Suppressor macrophage treated with lipopolysaccharide for 4 hours (primary cell): ENCODE measurements around the gene THPO.

Source experiments
- DNase-seq: peaks from one replicate; pipeline ENCODE4 v3.0.0-alpha.2; 2020

Gene THPO

DNA sequence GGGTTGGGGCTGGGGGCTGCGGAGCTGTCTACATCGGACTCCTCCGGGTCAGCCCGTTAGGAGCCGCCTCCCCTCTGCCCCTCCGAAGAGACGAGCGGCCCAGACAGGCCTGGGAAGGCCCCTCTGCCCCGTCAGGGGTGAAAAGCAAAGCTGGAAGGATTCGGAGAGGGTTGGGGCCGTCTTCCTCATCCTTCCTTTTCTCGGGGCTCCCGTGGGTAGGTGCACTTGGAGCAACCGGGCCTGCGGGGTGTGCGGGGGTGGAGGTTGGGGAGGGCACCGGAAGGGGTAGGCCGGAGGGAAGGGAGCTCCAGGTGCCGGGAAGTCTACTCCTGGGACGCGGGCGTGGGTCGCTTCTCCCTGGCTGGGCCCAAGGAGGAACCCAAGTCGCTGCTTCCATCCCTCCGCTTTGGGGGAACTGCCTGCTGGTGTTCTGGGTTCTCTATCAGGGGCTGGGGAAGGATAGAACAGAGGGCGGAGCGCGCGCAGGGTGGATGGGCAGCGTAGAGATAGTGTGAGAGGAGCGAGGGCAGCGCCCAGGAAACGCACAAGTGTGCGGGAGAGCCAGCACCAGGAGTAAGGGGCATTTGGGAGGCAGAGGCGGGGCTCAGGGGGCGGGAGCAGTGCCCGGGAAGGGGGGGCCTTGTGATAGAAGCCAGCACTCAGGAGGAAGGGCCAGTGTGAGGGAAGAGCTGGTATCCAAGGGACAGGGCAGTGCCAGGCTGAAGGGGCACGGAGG is 15.9 kb downstream of the THPO start:
- peak; percentile 29 for DNase-seq

DNA sequence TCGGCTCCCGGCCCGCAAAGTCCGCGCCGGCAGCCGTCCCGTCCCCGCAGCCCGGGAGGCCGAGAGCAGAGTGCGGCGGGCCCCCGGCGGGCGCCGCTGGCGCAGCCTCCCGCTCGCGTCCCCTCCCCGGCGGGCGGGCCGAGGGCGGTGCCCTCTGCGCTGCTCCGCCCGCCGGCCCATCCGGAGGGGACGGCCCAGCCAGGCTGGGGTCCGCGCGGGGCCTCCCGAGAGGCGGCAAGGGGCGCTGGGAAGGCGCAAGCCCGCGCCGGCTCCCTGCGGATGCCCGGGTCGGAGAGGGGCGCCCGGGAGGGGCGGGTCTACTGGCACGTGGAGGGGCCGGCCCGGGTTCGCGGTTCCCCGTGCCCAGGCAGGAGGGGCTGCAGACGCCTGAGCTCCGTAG is 16.5 kb downstream of the THPO start, which contains the start of the genes CLCN2 and POLR2H:
TSS of gene CLCN2 (minus strand) at position 74 of the 400 bp plus-strand sequence. CDS start 126 bp downstream, outside the sequence.
TSS of gene POLR2H (plus strand) at position 179 of the 400 bp plus-strand sequence. CDS start 1,783 bp downstream, outside the sequence.
- DNase-seq: peak; percentile 48

DNA sequence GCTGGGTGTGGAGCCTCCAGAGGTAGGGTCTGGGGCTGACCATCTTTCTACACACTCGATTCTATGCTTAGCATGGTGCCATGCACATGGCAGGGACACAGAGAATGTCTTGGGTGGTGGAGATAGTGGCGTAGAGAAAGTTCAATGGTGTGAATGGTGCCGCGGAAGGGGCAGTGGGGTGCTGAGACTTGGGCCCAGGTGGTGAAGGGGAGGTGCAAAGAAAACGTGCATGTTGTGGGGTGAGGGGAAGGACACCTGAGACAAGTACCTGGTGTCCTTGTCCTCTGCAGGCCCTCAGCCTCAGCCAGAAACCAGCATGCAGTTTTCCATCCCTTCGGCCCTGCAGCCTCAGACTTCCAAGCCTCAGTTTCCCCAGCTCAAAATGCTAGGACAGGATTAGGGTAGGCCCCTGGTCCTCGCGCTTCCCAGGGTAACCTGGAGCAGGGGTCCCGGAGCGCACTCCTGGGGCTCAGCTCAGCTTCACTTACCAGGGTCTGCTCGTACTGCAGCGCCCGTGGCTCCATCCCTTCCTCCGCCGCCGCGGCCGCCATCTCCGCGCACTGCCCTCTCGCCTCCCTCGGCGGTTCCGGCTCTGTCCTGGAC is 17.0 kb downstream of the THPO start:
- DNase-seq: no peak

DNA sequence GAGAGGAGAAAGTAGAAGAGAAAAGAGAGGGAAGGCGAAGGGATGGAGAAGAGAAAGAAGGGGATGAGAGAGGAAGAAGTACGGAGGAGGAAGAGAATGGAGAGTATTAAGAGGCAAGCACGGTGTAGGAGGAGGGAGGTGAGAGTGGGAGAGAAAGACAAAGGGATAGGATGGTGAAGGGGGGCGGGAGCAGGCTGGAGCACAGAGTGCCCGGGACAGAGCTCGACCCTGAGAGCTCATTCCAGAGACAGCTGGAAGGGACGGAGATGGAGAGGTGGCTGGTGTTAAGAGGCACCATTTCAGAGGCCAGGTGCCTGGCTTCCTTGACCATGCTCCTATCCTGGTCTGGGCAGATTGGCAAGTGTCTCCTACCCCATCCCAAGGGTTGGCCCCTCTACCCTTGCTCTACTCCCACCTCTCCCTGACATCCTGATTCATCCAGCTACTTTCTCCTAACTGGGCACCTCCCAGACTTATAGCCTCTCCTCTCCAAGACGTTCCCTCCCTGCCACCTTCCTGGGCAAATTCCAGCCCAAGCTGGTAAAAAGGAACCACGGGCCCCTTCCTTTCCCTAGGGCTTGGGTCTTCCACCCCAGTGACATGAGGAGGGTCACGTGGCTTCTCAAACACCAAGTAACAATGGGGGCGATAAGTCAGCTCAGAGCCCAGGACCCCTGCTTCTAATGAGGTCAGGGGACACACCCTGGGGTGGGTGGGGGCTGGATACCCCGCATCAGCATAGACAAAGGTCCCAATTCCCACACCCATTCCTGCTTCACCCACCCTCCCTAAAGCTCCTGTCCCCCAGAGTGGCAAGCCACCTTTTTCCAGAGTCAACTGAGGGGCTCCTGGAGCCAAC is 17.7 kb downstream of the THPO start:
- DNase-seq: no peak

DNA sequence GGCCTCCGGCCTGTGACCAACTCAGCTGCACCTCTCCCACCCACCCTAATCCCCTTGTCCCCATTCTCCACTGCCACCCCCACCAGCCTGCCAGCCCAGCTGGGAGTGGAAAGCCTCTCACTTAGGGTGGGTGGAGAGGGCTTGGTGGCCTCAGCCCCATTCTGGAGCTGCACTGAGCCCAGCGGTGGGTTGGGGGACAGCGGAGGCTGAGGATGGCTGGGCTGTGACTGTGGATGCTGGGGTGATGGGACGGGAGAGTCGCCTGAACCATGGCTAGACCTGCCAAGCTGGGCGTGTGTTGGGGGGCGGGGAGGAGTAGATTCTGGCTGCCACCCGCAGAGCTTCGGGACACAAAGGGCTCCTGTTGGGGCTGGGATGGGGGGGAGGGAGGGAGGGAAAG is 18.4 kb downstream of the THPO start:
- DNase-seq: no peak

DNA sequence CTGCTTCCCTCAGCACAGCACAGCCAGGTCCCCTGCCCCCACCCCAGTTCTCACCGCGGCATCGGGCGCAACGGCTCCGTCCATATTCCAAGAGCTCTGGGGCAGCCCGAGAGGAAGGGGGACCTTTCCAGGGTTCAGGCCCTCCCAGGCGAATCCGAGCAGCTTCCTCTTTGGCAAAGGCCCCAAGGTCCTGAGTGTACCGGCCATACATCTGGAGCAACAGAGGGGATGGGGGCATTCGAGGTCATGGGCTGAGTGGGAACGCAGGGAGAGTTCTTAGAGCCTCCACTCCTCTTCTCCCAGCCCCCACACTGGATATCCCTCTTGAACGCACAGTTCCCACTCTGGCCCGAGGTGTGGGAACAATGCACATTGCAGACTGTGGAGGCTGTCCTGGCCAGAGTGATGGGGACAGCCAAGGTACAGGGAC is 19.1 kb downstream of the THPO start:
- DNase-seq: no peak

DNA sequence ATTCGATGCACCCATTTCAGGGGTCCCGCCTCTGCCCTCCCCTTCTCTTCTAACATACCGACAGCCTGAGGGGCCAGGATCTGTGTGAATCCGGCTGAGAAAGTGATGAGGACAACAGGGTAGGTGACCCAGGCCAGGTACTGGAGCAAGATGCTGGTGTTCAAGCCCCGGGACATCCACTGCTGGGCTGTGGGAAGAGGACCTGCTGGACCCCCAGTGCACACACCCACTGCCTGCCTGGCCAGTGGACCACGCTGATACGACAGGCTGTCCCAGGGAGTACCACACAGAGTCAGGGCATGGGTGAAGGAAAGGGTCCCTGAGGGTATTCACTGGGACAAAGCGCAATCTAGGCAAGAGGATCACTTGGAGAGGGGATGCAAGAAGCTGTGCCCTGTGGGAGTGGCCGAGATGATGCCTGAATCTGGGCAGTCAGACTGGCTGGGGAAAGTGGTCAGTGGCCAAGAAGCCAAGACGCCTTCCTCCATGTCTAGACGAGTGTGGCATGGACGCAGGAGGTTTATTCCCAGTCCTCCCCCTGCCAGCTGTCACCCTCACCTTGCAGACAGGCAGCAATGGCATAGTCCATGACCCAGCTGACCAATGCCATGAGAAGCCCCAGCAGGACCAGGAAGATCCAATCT is 19.8 kb downstream of the THPO start:
- DNase-seq: no peak

DNA sequence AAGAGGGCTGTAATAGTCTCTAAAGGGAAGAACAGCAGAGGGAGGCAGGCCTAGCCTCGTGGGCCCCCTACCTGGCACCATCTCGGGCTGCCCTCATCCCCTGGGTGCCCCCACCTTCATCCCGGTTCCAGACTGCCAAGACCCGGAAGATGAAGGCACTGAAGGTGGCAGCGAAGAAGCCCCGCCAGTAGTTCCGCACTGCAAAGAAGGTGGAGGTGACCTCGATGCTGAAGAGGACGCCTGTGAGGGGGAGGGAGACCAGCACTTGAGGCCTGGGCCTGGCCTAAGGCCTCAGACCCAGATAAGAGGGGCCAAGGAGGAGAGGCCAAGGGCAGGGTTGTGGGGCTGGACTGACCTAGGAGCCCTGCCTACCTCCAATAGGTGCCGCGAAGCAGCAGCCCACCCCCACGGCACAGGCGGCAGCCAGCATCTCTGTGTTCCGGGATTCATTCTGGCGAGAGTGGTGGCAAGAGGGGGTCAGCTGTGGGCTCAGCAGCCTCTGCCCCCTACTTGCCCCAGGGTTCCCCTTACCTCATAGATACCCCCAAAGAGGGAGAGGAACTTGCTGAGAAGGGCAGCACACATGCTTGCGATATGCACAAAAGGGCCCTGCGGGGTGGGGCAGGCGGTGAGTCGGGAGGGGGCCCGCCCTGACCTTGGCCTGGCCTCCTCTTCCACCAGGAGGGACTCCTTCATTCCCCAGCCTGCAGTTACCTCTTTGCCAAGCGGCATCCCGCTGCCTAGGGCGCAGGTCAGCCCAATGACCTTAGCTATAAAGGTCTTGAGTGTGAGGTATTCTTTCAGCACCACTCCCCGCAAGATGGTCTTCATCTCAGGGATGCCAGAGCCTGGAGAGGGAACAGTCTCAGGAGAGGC is 20.5 kb downstream of the THPO start:
- no peak for DNase-seq

DNA sequence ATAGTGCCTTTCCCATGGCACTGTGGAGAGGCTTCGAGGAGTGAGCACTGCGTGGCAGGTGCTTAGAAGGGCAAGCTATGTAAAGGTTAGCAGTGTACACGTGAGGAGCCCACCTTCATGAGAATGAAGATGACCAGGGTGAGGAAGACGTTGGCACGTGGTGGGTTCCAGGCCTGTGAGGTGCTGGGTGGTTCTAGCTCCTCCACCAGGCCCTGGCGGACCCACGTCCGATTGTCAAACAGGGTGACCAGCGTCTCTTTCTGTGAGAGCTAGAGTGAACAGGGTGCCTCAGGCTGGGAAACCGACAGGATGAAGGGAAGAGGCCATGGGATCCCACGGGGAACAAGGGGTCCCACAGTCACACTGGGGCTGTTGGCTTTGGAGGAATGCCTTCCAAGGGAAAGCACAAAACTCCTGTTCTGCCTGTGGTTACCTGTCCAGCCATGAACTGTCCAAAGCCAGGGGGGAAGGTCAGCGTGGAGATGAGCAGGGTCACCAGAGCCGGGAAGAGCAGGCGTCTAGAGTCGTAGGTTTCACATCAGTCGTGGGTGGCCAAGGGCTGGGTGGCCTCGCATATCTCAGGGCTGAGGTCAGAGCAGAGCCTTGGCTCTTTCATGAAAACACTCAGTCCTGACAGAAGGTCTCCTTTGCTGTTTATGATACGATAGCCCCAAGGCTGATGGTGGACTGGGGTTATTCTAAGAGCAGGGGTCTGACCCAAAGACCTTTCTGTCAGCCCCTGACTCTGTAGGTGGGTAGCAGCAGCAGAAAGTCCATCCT is 22.6 kb downstream of the THPO start:
- DNase-seq: no peak

DNA sequence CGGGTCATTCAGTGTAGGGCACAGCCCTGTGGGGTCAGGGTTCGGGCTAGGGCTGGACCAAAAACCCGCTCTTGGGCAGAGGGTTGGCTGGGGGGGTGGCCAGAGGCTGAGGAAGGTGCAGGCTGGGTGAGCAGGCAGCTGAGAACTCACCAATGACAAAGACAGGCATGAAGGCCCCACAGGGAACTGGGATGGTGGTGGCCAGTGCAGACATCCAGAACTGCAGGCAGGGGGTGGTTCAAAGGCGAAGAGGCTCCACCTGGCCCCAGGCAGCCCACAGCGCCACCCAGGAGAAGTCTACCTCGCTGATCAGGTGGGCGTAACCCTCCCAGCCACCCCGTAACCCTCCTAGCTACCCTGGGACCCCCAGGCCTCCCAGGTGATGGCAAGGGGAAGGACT is 23.3 kb downstream of the THPO start:
- no peak for DNase-seq

DNA sequence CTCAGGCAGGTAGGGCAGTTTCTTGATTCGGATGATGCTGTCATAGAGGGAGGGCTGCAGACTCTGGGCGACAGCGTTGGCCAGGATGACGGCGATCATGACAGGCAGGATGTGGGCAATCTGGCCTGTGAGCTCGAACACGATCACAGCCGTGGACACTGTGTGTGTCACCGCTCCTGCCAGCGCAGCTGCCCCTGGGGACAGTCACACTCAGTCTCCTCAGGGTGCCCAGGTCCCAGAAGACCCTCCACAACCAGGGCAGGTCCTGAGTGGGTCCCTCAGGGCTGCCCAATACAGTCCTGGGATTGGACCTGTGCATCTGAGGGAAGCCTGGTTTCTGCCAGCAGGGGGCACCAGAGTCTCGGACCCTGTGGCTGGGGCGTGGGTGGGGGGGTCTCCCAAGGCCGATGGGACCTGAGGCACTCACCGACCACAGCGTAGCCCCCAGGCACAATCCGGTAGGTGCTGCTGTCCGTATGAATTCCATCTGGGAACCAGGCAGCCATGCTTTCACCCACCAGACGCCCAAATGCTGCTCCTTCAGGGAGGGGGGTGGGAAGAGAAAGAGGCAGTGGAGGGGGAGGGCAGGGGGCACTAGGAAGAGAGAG is 23.8 kb downstream of the THPO start:
- DNase-seq: peak; percentile 54

DNA sequence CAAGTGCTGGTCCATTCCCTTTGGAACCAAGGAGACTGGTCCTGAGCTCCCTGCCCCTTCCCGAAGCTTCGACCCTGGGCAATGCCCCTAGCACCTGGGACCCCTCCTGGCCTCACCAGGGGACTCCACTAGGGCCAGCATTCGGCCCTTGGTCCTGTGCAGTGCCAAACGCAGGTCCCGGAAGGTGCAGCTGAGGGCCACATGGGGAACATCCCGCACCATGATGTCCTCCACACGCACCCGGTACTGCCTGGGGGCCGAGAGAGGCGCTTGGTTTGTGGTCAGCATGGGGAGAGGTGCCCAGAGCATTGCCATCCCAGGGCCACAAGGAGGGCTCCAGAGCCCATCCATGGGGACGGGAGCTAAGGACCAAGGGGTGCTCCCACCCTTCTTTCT is 24.5 kb downstream of the THPO start:
- DNase-seq: no peak

DNA sequence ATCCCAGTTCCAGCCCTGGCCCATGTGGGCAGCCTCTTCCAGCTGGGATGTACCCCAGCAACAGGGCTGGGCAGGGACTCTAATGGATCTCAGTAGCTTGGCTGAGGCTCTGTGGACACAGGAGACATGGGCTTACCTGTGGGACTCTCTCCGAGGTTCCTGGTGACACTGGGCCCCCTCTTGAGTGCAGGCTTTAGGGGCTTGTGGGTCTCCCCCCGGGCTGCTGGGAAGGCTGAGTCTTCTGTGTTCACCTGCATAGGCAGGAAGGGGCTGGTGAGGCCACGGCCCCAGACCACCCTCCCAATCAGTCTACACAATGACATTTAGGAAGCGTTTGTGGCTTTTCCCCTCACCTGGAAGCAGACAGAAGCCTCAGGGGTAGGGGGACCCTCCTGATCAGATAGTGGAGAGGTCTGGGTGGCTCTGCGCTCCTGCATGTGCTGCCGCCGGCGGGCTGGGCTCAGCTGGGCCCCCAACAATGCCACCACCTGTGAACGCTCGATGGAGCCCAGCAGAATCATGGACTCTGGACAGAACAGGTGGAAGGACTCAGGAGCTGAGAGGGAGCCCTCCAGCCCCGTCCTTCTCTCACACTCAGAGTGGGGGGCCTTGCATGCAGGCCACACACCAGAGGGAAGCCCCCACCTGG is 25.0 kb downstream of the THPO start:
- no peak for DNase-seq

DNA sequence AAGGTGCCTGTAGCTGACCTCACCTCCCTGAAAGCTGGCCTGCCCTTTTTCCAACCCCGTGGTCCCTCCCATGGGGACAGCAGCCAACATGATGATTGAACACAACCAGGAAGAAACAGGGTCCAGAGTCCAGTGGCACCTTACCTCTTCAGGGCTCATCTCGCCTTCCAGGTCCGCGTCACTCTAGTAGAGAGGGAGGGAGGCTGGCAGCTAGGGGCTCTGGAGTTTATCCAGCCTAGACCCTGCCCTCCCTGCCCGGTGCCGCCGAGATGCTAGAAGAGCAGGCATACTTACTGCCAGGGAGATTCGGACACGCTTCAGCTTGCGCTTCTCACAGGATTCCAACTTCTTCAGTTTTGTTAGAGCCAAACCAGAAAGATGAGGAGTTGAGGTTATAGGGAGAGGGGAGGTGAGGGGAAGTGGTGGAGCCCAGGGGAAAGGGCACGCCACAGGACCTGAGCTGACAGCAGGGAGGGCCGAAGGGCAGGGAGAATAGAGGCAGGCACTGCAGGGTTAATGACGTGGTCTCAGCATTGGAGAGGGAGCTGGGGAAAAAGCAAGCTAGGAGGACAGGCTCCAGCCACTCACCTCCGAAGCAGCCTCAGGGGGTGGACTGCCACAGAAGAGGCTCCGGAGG is 25.7 kb downstream of the THPO start:
- no peak for DNase-seq

DNA sequence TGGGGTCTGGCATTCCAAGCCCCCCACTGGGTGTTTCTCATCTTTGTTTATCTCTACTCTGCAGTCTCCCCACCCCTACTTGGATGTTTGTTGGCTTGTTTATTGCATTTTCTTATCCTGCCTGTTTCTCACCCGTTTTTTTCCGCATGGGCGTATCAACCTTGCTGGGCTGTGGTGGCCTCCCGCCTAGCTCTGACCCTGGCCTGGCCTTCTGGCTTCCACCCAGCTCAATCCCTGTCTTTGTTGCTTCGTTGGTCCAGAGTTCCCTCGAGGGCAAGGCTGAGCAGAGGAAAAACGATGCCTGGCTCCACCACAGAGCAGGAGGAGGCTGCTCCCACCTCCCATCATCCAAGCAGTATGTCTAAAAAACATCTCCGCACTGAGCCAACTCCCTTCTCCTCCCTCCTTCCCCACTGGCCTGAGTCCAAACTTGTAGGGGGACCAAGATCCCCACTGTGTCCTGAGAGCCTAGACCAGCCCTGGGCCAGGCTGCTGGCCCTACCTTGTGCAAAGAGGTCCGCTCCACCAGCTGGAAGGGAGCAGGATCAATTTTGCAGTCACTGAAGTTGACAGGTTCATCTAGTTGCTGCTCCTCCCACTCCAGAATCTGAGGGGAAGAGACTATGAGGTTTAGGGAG is 26.4 kb downstream of the THPO start:
- DNase-seq: no peak

DNA sequence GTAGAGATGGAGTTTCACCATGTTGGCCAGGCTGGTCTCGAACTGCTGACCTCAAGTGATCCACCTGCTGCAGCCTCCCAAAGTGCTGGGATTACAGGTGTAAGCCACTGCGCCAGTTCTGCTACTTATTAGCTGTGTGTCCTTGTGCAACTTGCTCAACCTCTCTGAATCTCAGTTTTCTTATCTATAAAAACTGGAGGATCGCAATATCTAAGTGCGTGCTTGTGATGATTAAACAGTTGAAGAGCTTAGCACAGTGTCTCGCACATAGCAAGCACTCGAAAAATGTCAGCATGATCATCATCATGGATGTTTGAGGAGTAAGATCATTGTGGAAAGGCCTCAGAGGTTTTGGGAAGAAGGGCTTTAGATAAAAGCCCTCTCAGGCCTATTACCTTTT is 27.4 kb downstream of the THPO start:
- no peak for DNase-seq

DNA sequence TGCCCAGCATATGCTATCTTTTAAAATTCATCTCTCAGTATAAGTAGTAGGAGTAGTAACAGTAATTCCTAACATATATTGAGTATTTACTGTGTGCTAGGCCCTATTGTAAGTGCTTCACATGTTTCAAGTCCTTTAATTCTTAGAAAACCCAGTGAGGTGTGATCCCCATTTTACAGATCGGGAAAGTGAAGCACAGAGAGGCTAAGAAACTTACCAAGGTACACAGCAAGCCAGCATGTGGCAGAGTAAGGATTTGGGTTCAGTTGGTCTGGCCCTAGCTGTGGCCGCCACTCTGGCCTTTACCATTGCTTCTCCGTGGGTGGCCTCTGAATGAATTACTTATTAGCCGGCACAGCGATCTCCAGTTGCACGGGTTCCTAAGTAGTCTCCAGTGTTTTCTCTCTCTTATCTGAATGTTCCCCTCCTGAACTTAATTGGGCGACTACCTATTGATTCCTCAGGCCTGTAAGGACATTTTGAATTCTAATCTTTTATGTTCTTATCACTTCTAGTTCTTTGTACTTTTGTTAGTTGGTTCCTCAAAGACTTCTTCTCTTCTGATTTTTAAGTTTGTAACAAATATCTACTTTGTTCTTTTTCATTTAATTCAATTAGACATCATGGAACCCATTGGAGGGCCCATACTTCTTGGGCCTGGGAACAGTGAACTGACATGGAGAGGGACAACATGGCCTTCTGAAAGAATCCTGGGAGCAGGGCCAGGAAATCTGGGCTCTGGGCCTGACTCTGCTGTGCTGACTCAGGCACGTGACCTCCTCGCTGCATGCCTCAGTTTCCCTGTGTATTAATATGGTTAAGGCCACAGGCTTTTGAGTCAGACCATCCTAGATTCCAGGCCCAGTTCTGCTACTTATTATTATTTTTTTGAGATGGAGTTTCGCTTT is 28.2 kb downstream of the THPO start:
- DNase-seq: no peak

DNA sequence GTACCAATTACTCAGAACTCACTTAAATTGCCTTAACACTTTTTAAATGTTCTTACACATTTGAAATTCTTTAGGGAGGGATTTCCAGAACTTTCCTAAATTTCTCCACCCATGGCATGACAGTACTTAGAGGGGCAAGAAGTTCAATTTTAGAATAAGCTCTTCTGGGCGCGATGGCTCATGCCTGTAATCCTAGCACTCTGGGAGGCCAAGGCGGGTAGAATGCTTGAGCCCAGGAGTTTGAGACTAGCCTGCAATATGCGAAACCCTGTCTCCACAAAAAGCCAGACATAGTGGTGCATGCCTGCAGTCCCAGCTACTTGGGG is 30.0 kb downstream of the THPO start:
- no peak for DNase-seq
